ENCODE measurements around the gene KIF3A. TPM values are rescaled to one million over a fixed set of nuclear protein-coding genes. Genes with fewer than 3 reads are reported as not detected.
A peak's percentile ranks its signal among the peaks of the same experiment; 100 is the strongest.

KIF3A gene
- total RNA-seq, 2 donors from 2014 or later = 20.0 to 26.9 TPM

DNA sequence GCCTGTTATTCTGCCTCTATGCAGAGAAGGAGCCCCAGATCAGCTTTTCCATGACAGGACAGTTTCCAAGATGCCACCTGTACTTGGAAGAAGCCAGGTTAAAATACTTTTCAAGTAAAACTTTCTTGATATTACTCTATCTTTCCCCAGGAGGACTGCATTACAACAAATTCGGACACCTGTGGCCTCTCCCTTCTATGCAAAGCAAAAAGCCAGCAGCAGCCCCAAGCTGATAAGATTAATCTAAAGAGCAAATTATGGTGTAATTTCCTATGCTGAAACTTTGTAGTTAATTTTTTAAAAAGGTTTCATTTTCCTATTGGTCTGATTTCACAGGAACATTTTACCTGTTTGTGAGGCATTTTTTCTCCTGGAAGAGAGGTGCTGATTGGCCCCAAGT is 63.9 kb downstream of the KIF3A start:
- Mint-ChIP-seq H3K36me3 (ENCODE audit: insufficient read depth in 2 of 2) (peaks cover 0 to 3% of the 10 kb centered on the region in 2 donors), H3K9me3 (peaks cover 0 to 2% of the 10 kb centered on the region in 2 donors), H3K27me3 (ENCODE audit: low read depth) (peaks cover 4% of the 10 kb centered on the region), H3K4me3 (peak overlapping the region in 1 of 2 donors; percentile 63), H3K27ac (no peak overlapping the region), H3K4me1 (ENCODE audit: low read depth) (peaks cover 42% of the 10 kb centered on the region)
- ATAC-seq (replicated peaks in 1 of 2) = no peak
- DNase-seq = no peak

DNA sequence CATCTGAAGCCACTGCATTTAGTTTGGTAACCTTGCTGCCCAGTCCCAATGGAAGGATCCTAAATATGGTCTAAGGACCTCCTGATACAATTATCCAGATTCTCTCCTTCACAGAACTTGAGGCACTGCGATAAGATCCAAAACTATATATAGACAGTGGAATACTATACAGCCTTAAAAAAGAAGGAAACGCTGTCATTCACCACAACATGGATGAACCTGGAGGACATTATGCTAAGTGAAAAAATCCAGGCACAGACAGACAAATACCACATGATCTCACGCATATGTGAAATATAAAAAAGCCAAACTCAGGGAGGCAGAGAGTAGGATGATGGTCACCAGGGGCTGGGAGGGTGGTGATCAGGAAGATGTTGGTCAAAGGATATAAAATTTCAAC is 66.3 kb downstream of the KIF3A start:
- DNase-seq (no peak), ATAC-seq (replicated peaks in 1 of 2) (no peak)
- Mint-ChIP-seq H3K4me1 (ENCODE audit: low read depth) (peaks cover 42% of the 10 kb centered on the region), H3K27ac (no peak overlapping the region), H3K9me3 (peaks cover 0 to 2% of the 10 kb centered on the region in 2 donors), H3K27me3 (ENCODE audit: low read depth) (peaks cover 9% of the 10 kb centered on the region), H3K36me3 (ENCODE audit: insufficient read depth in 2 of 2) (peaks cover 0 to 3% of the 10 kb centered on the region in 2 donors), H3K4me3 (no peak overlapping the region)

DNA sequence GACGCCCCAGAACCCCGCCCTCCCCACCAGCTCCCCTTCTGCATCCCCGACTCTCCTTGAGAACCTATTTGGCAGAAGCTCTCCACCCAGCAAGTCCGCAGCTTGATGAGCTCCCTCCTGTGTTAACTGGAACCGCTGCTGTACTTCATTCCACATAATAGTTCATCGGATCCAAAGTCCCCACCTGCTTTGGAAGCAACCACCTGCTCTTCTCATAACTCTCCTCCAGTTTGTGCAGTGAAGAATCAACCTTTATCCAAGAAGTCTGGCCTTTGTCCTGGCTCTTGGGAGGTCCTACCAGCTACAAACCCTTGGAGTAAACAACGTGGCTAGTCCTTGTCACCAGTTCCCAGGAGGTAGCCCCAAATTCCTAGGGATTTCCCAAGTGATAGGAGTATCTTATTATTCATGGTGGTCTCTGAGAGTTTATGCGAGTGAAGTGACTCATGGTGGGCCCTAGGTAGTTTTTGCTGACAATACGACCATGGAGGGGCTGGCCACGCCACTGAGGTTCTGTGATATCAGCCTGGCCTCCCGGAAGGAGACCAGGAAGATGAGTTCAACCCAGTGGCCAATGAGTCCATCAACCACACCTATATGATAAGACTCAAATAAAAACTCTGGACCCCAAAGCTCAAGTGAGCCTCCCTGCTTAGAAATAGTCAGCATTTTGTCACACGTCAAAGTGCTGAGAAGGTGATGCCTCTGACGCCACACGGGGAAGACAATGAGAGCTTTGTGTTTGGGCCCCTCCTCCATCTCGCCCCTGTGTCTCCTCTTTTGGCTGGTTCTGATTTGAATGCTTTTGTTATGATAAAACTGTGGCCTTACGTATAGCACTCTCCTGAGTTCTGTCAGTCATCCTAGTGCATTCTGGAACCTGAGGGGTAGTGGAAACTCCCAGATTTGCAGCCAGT is 67.1 kb downstream of the KIF3A start:
- peaks cover 0 to 2% of the 10 kb centered on the region in 2 donors for H3K36me3 Mint-ChIP-seq (ENCODE audit: insufficient read depth in 2 of 2)
- peaks cover 9% of the 10 kb centered on the region for H3K27me3 Mint-ChIP-seq (ENCODE audit: low read depth)
- ATAC-seq (replicated peaks in 1 of 2) (no peak), DNase-seq (no peak)
- peaks cover 35% of the 10 kb centered on the region for H3K4me1 Mint-ChIP-seq (ENCODE audit: low read depth)
- H3K27ac Mint-ChIP-seq = no peak overlapping the region
- H3K9me3 Mint-ChIP-seq = peaks cover 0 to 2% of the 10 kb centered on the region in 2 donors
- no peak overlapping the region for H3K4me3 Mint-ChIP-seq

DNA sequence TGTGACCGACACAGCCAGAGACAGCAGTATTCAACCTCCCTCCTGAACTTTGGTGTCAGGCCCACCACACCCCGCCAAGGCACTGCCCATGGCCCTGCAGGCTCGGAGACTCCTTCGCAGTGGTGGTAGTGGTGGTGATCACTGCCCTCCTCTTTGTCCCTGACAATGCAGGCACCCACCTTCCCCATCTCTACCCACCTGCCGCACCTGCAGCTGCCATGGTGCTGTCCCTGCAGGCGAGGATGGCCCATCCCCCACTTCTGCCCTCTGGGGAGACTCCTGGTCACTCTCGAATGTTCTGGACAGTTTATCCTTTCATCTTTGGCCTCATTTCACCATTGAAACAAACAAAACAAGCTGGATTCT is 67.9 kb downstream of the KIF3A start:
- H3K36me3 Mint-ChIP-seq (ENCODE audit: insufficient read depth in 2 of 2) = no peaks in the 10 kb centered on the region

DNA sequence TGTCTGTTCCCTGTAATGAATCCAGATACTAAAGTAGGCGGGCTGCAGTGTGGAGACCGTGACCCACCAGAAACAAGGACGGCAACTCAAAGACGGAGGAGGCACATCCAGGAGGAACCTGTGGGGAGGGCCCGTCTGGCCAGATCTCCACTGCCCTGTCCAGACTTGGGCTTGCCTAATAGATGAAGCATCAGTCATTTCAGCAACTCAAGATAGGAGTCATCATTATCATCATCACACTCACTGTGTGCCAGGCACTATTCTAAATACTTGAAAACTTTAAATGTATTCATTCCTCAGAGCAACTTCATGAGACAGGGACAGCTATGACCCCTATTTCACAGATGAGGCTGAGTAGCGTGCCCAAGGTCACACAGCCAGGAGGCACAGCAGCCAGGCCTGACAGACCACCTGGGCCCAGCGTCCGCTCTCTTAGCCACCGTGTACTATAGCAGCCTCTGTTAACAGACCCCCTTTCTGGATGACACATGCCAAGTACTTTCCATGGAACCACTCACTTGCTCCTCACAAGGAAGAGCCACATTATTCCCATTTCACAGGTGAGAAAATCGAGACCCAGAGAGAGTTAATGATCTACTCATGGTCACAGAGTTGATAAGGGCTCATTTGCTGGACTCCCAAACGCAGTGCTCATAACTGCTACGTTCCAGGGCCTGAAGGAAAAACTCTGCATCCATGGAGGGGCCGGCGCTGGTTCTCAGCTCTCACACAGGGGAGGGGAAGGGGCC is 68.5 kb downstream of the KIF3A start:
- Mint-ChIP-seq H3K9me3 (peaks cover 0 to 2% of the 10 kb centered on the region in 2 donors), H3K27me3 (ENCODE audit: low read depth) (peaks cover 9% of the 10 kb centered on the region)
- DNase-seq = no peak

More for the DNA sequence above, 67.9 kb downstream of the KIF3A start:
- Mint-ChIP-seq H3K27ac (no peak overlapping the region), H3K4me3 (no peak overlapping the region), H3K27me3 (ENCODE audit: low read depth) (peaks cover 9% of the 10 kb centered on the region), H3K9me3 (peaks cover 0 to 2% of the 10 kb centered on the region in 2 donors), H3K4me1 (ENCODE audit: low read depth) (peaks cover 30% of the 10 kb centered on the region)
- DNase-seq (no peak), ATAC-seq (replicated peaks in 1 of 2) (no peak)

DNA sequence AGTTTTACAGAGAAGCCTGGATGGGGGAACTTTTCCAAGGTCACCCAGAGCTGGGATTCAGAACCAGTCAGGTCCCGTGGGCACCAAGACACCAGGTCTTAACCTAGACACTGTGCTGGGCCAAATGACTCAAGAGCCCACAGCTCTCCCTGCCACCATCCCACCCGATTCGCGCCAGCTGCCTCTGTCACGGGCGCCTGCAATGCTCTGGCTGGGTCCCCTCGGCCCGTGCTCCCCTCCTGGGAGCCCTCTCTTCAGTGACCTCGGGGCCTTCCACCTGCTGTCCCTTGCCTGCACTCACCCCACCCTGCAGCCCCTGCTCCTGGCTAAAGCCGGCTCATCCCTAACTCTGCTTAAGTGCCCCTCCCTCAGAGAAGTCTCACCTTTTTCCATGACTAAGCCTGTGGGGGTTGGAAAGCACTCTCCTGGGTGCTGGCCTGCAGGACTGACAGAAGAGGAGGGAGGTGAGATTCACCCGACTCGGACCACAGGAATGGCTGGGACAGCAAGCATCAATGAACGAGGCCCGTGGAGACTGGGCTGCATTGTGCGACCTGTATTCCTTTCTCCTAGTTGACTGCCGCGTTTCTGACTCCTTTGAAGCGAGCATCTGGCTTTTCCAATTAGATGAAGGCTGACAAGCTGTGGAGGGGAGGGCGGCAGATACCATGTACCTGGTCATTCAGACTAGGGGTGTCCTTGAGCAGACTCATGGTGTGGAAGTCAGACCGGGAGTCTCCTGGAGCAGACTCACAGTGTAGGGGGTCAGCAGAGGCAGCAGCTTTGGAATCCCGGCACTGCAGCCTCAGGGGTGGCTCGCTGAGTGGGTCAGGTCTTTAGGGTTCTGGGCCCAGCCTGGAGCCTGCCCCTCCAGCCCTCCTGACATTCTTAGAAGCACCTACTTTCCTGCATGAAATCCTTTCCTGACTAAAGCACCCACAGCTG is 69.3 kb downstream of the KIF3A start:
- ATAC-seq (replicated peaks in 1 of 2) (no peak), DNase-seq (no peak)
- H3K27me3 Mint-ChIP-seq (ENCODE audit: low read depth) = peaks cover 9% of the 10 kb centered on the region

More for the DNA sequence above, 68.5 kb downstream of the KIF3A start:
- no peak overlapping the region for H3K27ac Mint-ChIP-seq
- ATAC-seq (replicated peaks in 1 of 2) = no peak
- H3K4me1 Mint-ChIP-seq (ENCODE audit: low read depth) = peaks cover 30% of the 10 kb centered on the region
- H3K36me3 Mint-ChIP-seq (ENCODE audit: insufficient read depth in 2 of 2) = no peaks in the 10 kb centered on the region
- no peak overlapping the region for H3K4me3 Mint-ChIP-seq

DNA sequence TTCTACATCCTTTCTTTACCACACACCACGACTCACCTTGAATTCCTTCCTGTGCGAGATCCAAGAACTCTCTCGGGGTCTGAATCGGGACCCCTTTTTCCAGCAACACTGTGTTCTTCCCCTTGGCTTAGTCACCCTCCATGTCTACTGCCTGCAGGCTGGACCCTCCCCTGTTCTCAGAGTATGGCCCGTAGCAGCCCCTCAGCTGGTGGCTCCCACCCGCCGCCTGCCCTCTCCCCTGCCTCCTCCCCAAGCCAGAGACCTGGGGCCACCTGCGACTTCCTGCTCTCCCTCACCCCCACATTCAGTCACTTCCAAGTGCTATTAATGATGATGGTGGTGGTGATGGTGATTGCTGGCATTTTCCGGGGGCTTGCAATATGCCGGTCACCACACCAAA is 70.0 kb downstream of the KIF3A start:
- Mint-ChIP-seq H3K36me3 (ENCODE audit: insufficient read depth in 2 of 2) (no peaks in the 10 kb centered on the region), H3K27ac (no peak overlapping the region), H3K4me1 (ENCODE audit: low read depth) (peaks cover 35% of the 10 kb centered on the region), H3K4me3 (no peak overlapping the region), H3K9me3 (peaks cover 0 to 2% of the 10 kb centered on the region in 2 donors), H3K27me3 (ENCODE audit: low read depth) (peaks cover 9% of the 10 kb centered on the region)
- DNase-seq = no peak
- ATAC-seq (replicated peaks in 1 of 2) = no peak

More for the DNA sequence above, 69.3 kb downstream of the KIF3A start:
- no peak overlapping the region for H3K27ac Mint-ChIP-seq
- no peaks in the 10 kb centered on the region for H3K36me3 Mint-ChIP-seq (ENCODE audit: insufficient read depth in 2 of 2)
- H3K9me3 Mint-ChIP-seq = peaks cover 0 to 2% of the 10 kb centered on the region in 2 donors
- H3K4me1 Mint-ChIP-seq (ENCODE audit: low read depth) = peaks cover 30% of the 10 kb centered on the region
- no peak overlapping the region for H3K4me3 Mint-ChIP-seq

DNA sequence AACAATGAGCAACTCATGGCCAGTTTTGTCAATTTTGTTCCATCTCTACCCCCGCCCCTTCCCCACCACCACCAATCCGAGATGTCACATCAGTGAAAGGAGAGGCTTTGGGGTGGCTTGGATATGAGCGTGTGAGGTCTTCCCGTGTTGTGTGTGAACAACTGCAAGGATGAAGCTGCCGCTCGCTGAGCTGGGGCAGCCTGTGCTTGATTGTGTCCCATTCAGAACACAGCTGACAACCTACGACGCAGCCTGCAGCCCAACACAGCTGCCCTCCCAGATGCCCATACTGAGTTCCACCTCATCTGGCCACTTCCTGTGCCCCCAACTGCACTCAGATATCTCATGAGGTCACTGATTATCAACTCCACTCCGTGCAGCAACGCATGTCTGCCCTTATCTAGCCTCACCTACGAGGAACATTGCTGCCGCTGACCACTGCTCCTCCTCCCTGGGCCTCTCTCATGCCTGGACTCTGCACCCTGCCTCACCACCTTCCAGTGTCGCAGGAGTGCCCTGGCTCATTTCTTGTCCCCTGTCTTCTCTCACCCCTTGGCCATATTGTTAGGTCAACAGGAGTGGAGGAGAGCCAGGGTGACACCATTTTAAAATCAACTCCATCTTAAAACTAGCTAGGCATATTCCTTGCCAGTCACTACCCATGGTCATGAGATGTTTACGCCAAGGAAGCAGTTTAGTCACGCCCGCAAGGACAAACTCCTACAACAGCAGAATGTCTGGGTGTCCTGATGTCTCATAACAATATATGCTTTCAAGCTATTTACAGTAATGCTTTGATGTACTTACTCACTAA is 70.8 kb downstream of the KIF3A start:
- no peaks in the 10 kb centered on the region for H3K36me3 Mint-ChIP-seq (ENCODE audit: insufficient read depth in 2 of 2)
- peaks cover 9% of the 10 kb centered on the region for H3K27me3 Mint-ChIP-seq (ENCODE audit: low read depth)
- DNase-seq (no peak), ATAC-seq (replicated peaks in 1 of 2) (no peak)
- no peak overlapping the region for H3K27ac Mint-ChIP-seq
- peaks cover 43% of the 10 kb centered on the region for H3K4me1 Mint-ChIP-seq (ENCODE audit: low read depth)
- H3K9me3 Mint-ChIP-seq = peaks cover 0 to 2% of the 10 kb centered on the region in 2 donors
- H3K4me3 Mint-ChIP-seq = no peak overlapping the region

DNA sequence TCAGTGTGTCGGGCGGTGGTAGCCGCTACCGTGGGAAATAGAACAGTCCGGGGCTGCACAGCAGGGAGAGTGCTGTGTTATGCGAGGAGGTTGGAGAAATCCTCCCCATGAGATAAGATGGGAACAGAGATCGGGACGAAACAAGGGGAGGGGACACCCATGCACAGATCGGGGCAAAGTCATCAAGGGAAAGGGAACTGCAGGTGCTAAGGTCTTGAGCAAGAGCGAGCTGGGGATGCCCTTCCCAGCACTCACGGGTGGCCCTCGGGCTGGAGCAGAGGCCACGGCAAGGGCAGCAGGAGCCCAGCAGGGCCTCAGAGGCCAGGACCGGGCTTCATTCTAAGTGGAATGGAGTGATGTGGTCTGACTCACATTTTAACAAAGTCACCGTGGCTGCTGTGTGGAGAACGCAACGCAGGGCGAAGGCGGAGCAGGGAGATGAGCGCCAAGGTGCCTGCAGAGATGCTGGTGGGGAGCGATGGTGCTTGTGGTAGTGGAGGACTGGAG is 71.7 kb downstream of the KIF3A start:
- peaks cover 51% of the 10 kb centered on the region for H3K4me1 Mint-ChIP-seq (ENCODE audit: low read depth)
- H3K9me3 Mint-ChIP-seq = no peaks in the 10 kb centered on the region
- ATAC-seq (replicated peaks in 1 of 2) (no peak), DNase-seq (no peak)
- peaks cover 6% of the 10 kb centered on the region for H3K27me3 Mint-ChIP-seq (ENCODE audit: low read depth)
- H3K4me3 Mint-ChIP-seq = no peak overlapping the region
- H3K36me3 Mint-ChIP-seq (ENCODE audit: insufficient read depth in 2 of 2) = no peaks in the 10 kb centered on the region
- H3K27ac Mint-ChIP-seq = no peak overlapping the region

DNA sequence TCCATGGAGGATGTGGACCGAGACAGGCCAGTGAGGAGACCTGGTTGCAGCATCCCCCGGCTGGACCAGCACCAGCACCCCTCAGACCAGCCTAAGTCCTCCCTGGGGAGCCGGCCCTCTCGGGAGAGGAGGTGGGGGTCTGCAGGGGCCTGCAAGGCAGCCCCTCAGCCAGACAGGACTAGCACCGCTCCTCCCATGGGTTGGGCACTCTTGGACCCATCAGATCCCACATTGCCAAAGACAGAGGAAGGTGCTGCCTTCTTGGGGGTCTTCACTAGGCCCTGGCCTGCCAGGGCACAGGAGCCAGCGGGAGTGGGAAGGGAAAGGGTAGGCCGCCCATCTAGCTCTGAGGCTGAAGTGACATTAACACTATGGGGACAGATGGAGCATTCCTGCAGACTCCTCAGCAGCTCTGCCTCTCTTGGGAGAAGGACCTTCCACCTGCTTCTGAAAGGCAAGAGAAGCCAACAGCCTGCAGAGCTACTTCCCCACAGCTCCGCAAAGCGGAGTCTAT is 72.6 kb downstream of the KIF3A start:
- H3K9me3 Mint-ChIP-seq = no peaks in the 10 kb centered on the region
- H3K27ac Mint-ChIP-seq = peak overlapping the region; percentile 88
- peaks cover 5% of the 10 kb centered on the region for H3K27me3 Mint-ChIP-seq (ENCODE audit: low read depth)
- DNase-seq (no peak), ATAC-seq (replicated peaks in 1 of 2) (no peak)
- peak overlapping the region; percentile 47 to 73 for H3K4me3 Mint-ChIP-seq
- no peaks in the 10 kb centered on the region for H3K36me3 Mint-ChIP-seq (ENCODE audit: insufficient read depth in 2 of 2)
- peaks cover 60% of the 10 kb centered on the region for H3K4me1 Mint-ChIP-seq (ENCODE audit: low read depth)

DNA sequence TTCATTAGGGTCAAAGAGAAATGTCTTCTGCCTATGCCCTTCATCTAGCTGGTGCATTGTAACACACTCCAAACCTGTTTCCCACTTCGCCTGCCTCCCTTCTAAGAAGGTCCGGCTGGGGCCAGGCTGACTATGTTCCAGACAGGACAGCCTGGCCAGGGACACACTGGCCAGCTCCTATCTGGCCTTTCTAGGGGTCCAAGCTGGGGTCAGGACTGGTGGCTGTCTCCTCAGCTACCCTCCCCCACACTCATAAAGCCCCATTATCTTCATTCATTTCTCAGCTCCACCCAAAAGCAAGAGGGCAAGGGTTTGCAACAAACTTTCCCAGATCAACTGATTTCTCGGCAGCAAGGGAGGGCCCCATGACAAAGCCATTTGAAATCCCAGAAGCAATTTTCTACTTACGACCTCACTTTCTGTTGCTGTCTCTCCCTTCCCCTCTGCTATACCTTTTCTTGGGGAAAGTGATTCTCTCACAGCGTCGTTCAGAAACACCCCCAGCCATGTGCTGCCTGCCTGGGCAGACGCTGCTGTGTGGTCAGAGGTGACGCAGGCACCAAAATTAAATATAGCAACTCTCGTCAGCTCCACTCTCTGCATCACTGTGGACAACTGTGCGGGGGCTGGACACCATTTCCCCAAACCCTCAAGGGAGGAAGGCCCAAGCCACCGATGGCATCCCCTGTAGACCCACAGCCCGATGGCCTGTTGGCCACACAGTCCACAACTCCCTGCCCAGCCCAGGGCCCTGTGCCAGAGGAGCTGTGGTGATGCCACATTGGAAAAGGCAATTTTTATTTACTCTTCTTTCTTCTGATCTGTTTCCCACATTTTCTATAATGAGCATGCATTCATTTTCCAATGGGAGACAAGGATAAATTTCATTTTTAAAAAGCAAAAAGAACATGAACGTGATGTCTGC is 73.3 kb downstream of the KIF3A start:
- Mint-ChIP-seq H3K9me3 (no peaks in the 10 kb centered on the region), H3K4me1 (ENCODE audit: low read depth) (peaks cover 67% of the 10 kb centered on the region), H3K27me3 (ENCODE audit: low read depth) (peaks cover 5% of the 10 kb centered on the region), H3K4me3 (peak overlapping the region; percentile 47 to 73), H3K27ac (peak overlapping the region; percentile 88), H3K36me3 (ENCODE audit: insufficient read depth in 2 of 2) (no peaks in the 10 kb centered on the region)
- DNase-seq (peak; percentile 26 to 42), ATAC-seq (replicated peaks in 1 of 2) (peak; percentile 44 to 53)

Data from activated T-cell treated with anti-CD3 and anti-CD28 coated beads, Interleukin-2, amount 50 U/mL, for 72 hours (primary cell).